ENCODE data around the gene KRTAP4-5.
"Not testable (repeated sequence)": the region's sequence is repeated elsewhere in the genome, so short reads cannot be mapped to it uniquely, and the experiment has no call there.

Gene KRTAP4-5

GRCh38 chr17:41131979-41132378, 17.6 kb downstream of the KRTAP4-5 start:
- no peak for TF ChIP-seq ZNF274 (IDR thresholded peaks at IDR 0.05; ENCODE audit: low read depth, low read length)
- H3K4me3 ChIP-seq (ENCODE audit: low read length), result no peak overlapping the region

GRCh38 chr17:41127371-41127770, 22.3 kb downstream of the KRTAP4-5 start:
- H3K4me3 ChIP-seq (ENCODE audit: low read length), result no peak overlapping the region
- TF ChIP-seq ZNF274 (IDR thresholded peaks at IDR 0.05; ENCODE audit: low read depth, low read length), result no peak

GRCh38 chr17:41126412-41126811, 23.2 kb downstream of the KRTAP4-5 start:
- H3K4me3 ChIP-seq (ENCODE audit: low read length), result no peak overlapping the region
- TF ChIP-seq ZNF274 (IDR thresholded peaks at IDR 0.05; ENCODE audit: low read depth, low read length), result no peak

- no peak overlapping the region for H3K4me3 ChIP-seq (ENCODE audit: low read length)
- no peak for TF ChIP-seq ZNF274 (IDR thresholded peaks at IDR 0.05; ENCODE audit: low read depth, low read length)
These were observed 24.6 kb downstream of the KRTAP4-5 start for GRCh38 chr17:41125064-41125463.

- not testable (repeated sequence) for H3K4me3 ChIP-seq (ENCODE audit: low read length)
These were observed 25.6 kb downstream of the KRTAP4-5 start, which contains the start of gene KRTAP4-12 for GRCh38 chr17:41123991-41124371. TSS of gene KRTAP4-12 (minus strand) at chr17:41124182. CDS start at chr17:41124122, 60 bp downstream.

- H3K4me3 ChIP-seq (ENCODE audit: low read length), result not testable (repeated sequence)
These were observed 26.2 kb downstream of the KRTAP4-5 start for GRCh38 chr17:41123292-41123990.

GRCh38 chr17:41121742-41122141, 27.9 kb downstream of the KRTAP4-5 start:
- H3K4me3 ChIP-seq (ENCODE audit: low read length), result no peak overlapping the region
- TF ChIP-seq ZNF274 (IDR thresholded peaks at IDR 0.05; ENCODE audit: low read depth, low read length), result no peak

- not testable (repeated sequence) for H3K4me3 ChIP-seq (ENCODE audit: low read length)
These were observed 29.6 kb downstream of the KRTAP4-5 start for GRCh38 chr17:41119696-41120690.

- TF ChIP-seq ZNF274 (IDR thresholded peaks at IDR 0.05; ENCODE audit: low read depth, low read length), result no peak
- H3K4me3 ChIP-seq (ENCODE audit: low read length), result no peak overlapping the region
These were observed 30.9 kb downstream of the KRTAP4-5 start for GRCh38 chr17:41118721-41119120.

GRCh38 chr17:41117846-41118386, 31.7 kb downstream of the KRTAP4-5 start, which contains the start of gene KRTAP4-11:
TSS of gene KRTAP4-11 (minus strand) at chr17:41118373. CDS start at chr17:41118315, 58 bp downstream.
- not testable (repeated sequence) for H3K4me3 ChIP-seq (ENCODE audit: low read length)

- no peak overlapping the region for H3K4me3 ChIP-seq (ENCODE audit: low read length)
- TF ChIP-seq ZNF274 (IDR thresholded peaks at IDR 0.05; ENCODE audit: low read depth, low read length), result no peak
These were observed 33.3 kb downstream of the KRTAP4-5 start for GRCh38 chr17:41116297-41116696.

GRCh38 chr17:41111151-41111885, 38.3 kb downstream of the KRTAP4-5 start:
- TF ChIP-seq ZNF274 (IDR thresholded peaks at IDR 0.05; ENCODE audit: low read depth, low read length), result no peak
- no peak overlapping the region for H3K4me3 ChIP-seq (ENCODE audit: low read length)

- not testable (repeated sequence) for H3K4me3 ChIP-seq (ENCODE audit: low read length)
These were observed 40.8 kb downstream of the KRTAP4-5 start for GRCh38 chr17:41108728-41109386.

All from GM08714 (cell line).